HG02763 (cell line): ENCODE measurements around the gene AVPR2.

ENCODE experiments used
- ATAC-seq: cut with Tn5 transposase; IDR thresholded peaks from one replicate; pipeline ENCODE4 v1.9.1; 2021; ENCODE audit warnings: mild to moderate bottlenecking, moderate library complexity; ENCODE audit not compliant: unreplicated experiment

Gene AVPR2

GRCh38 chrX:153948847-153949805 is 44.7 kb downstream of the AVPR2 start:
- no peak for ATAC-seq

- ATAC-seq, result no peak
Measured at GRCh38 chrX:153950127-153950526, 45.7 kb downstream of the AVPR2 start.

GRCh38 chrX:153951683-153952372 is 47.4 kb downstream of the AVPR2 start:
- ATAC-seq, result no peak

- no peak for ATAC-seq
Measured at GRCh38 chrX:153952373-153953026, 48.0 kb downstream of the AVPR2 start.

GRCh38 chrX:153953342-153953830 is 48.9 kb downstream of the AVPR2 start:
- ATAC-seq, result no peak

- ATAC-seq, result no peak
Measured at GRCh38 chrX:153953892-153954557, 49.6 kb downstream of the AVPR2 start.

- no peak for ATAC-seq
Measured at GRCh38 chrX:153954558-153955227, 50.2 kb downstream of the AVPR2 start.

- no peak for ATAC-seq
Measured at GRCh38 chrX:153955228-153955732, 50.8 kb downstream of the AVPR2 start.

GRCh38 chrX:153956044-153956907 is 51.8 kb downstream of the AVPR2 start:
- no peak for ATAC-seq
